Endothelial cell of umbilical vein (primary cell): ENCODE data around the gene BTBD2. TPM values are rescaled to one million over a fixed set of nuclear protein-coding genes. Genes with fewer than 3 reads are reported as not detected.

Source experiments
- BruUV-seq: library from RNA; stranded (reverse); fragments of 400-500 nt; replicated peaks from 2 replicates; lab custom pipeline; 2021; lab: Mats Ljungman, UMichigan
- CTCF ChIA-PET: fragments of 300-600, 350-600 bp; sonication (Branson Sonifier 250); formaldehyde crosslinking; loops from one replicate; lab custom pipeline; 2021; ENCODE audit warnings: antibody characterized with exemption, inconsistent platforms; lab: Charles Lee
- POLR2A ChIA-PET: fragments of 300-600, 350-600 bp; sonication (Branson Sonifier 250); formaldehyde crosslinking; loops from one replicate; lab custom pipeline; 2021; ENCODE audit warnings: antibody characterized with exemption, inconsistent platforms; lab: Charles Lee
- DNase-seq: peaks from one replicate; pipeline ENCODE4 v3.0.0-alpha.2; 2011; ENCODE audit warnings: low read depth, low spot score
- FAIRE-seq: peaks from 2 replicates; lab custom pipeline; 2011; peaks lifted over from hg19 to GRCh38; lab: Jason Lieb, UNC
- H2AFZ ChIP-seq: 2 replicates; pipeline ENCODE4 v1.6.0; 2012; ENCODE audit warnings: low read depth, low read length, control low read depth, inconsistent platforms
- H3K27ac ChIP-seq: 2 replicates; pipeline ENCODE4 v1.5.1; 2011; ENCODE audit warnings: low read depth, mild to moderate bottlenecking, control low read depth, low read length, moderate library complexity; ENCODE audit not compliant: insufficient read depth
- H3K27me3 ChIP-seq, 2 experiments: 2 replicates each; pipeline versions ENCODE4 v1.6.0 to v1.6.1; 2011; ENCODE audit warnings: low read length in 2 of 2, mixed read lengths in 1 of 2; ENCODE audit not compliant: control insufficient read depth in 2 of 2, insufficient read depth in 2 of 2
- H3K36me3 ChIP-seq, 2 experiments: 2 replicates in 1 of 2; 3 replicates in 1 of 2; pipeline ENCODE4 v1.5.1; 2011; ENCODE audit warnings: low read length in 2 of 2, mild to moderate bottlenecking in 1 of 2, moderate library complexity in 1 of 2; ENCODE audit not compliant: control insufficient read depth in 2 of 2, insufficient read depth in 2 of 2; ENCODE audit errors: extremely low read depth in 1 of 2
- H3K4me1 ChIP-seq: 3 replicates; pipeline ENCODE4 v1.5.1; 2011; ENCODE audit warnings: mild to moderate bottlenecking, low read length; ENCODE audit not compliant: control insufficient read depth, insufficient read depth; ENCODE audit errors: extremely low read depth
- H3K4me2 ChIP-seq: 2 replicates; pipeline ENCODE4 v1.6.1; 2011; ENCODE audit warnings: low read length, control low read depth, mixed read lengths; ENCODE audit not compliant: insufficient read depth
- H3K4me3 ChIP-seq, 3 experiments: fragments of 200-600 bp in 1 of 3; sonication (generic), shearing (Covaris generic) in 1 of 3; replicated peaks in 1 of 3; 2 replicates each; pipeline ENCODE4 v1.5.1; 2011 to 2016; ENCODE audit warnings: control low read depth in 3 of 3, low read length in 3 of 3, mild to moderate bottlenecking in 2 of 3, inconsistent platforms in 1 of 3, low read depth in 1 of 3, moderate library complexity in 1 of 3; ENCODE audit not compliant: insufficient read depth in 1 of 3
- H3K79me2 ChIP-seq: 2 replicates; pipeline ENCODE4 v1.6.0; 2012; ENCODE audit warnings: low read length, inconsistent platforms; ENCODE audit not compliant: control insufficient read depth, insufficient read depth
- H3K9ac ChIP-seq: replicated peaks from 2 replicates; pipeline ENCODE3; 2011; ENCODE audit warnings: low read length, control low read depth; ENCODE audit not compliant: insufficient read depth; ENCODE audit errors: extremely low read depth
- H3K9me1 ChIP-seq: replicated peaks from 3 replicates; pipeline ENCODE4 v1.6.0; 2011; ENCODE audit warnings: mild to moderate bottlenecking, low read length; ENCODE audit not compliant: control insufficient read depth, insufficient read depth; ENCODE audit errors: extremely low read depth
- H3K9me3 ChIP-seq: replicated peaks from 2 replicates; pipeline ENCODE4 v1.5.1; 2012; ENCODE audit warnings: low read length, inconsistent platforms; ENCODE audit not compliant: control insufficient read depth, insufficient read depth
- H4K20me1 ChIP-seq: replicated peaks from 2 replicates; pipeline ENCODE3; 2011; ENCODE audit warnings: mild to moderate bottlenecking, low read length; ENCODE audit not compliant: control insufficient read depth, insufficient read depth; ENCODE audit errors: extremely low read depth
- EZH2 ChIP-seq: IDR thresholded peaks from 2 replicates; pipeline ENCODE4 v1.6.1; 2012; ENCODE audit warnings: borderline replicate concordance, low read depth, mild to moderate bottlenecking, moderate library complexity, low read length, inconsistent platforms; ENCODE audit not compliant: severe bottlenecking
- FOS ChIP-seq: IDR thresholded peaks from 2 replicates; pipeline ENCODE4 v1.6.1; 2011; ENCODE audit warnings: mild to moderate bottlenecking, low read length, moderate library complexity, borderline replicate concordance; ENCODE audit not compliant: insufficient read depth
- GATA2 ChIP-seq: IDR thresholded peaks from 2 replicates; pipeline ENCODE4 v1.7.0; 2011; ENCODE audit warnings: low read depth, mild to moderate bottlenecking, moderate library complexity, mixed read lengths, low read length; ENCODE audit not compliant: insufficient read length, insufficient read depth
- JUN ChIP-seq: IDR thresholded peaks from 2 replicates; pipeline ENCODE4 v1.6.1; 2011; ENCODE audit warnings: borderline replicate concordance, low read depth; ENCODE audit not compliant: insufficient read length, insufficient read depth
- MYC ChIP-seq: IDR thresholded peaks from one replicate; pipeline ENCODE4 v1.6.1; 2011; ENCODE audit warnings: mild to moderate bottlenecking, low read depth, low read length
- POLR2A ChIP-seq: IDR thresholded peaks from 2 replicates; pipeline ENCODE4 v1.6.1; 2012; ENCODE audit warnings: low read depth, mild to moderate bottlenecking, control low read depth, low read length
- POLR2AphosphoS5 ChIP-seq: IDR thresholded peaks from 2 replicates; pipeline ENCODE4 v1.6.1; 2012; ENCODE audit warnings: low read depth, mild to moderate bottlenecking, control low read depth, low read length, moderate library complexity; ENCODE audit not compliant: insufficient read depth
- dilution Hi-C: fragments of 300-500 bp; cut with MboI; formaldehyde crosslinking; loops from one replicate; pipeline ENCODE4 v1.15.0; 2019; ENCODE audit warnings: low sequenced_read_pairs; ENCODE audit not compliant: extremely low pct_ligation_motif_present
- intact Hi-C: fragments of 100-400 bp; cut with micrococcal nuclease; formaldehyde crosslinking; loops from one replicate; pipeline ENCODE4 v1.10.0; 2022
- polyA plus RNA-seq, 4 experiments: library from polyadenylated mRNA; depleted of rRNA in 3 of 4; stranded (reverse) in 3 of 4; unstranded in 1 of 4; fragments of >200 nt; gene quantifications; 2 replicates each; pipeline versions ENCODE4 v1.2.1 to v1.2.3, GENCODE V29; 2011 to 2012; ENCODE audit warnings: missing spikeins in 1 of 4
- total RNA-seq: library from RNA; stranded (reverse); gene quantifications from 2 replicates; pipeline ENCODE4 v1.2.3, GENCODE V29; 2021
- TF ChIP-seq, protein P1 (sequence below), 2 donors: IDR thresholded peaks; 1 replicate in 1 of 2; 2 replicates in 1 of 2; pipeline ENCODE4 v1.5.1; 2011; ENCODE audit warnings: low read length in 2 of 2, mild to moderate bottlenecking in 2 of 2, moderate library complexity in 2 of 2, control low read depth in 1 of 2, inconsistent platforms in 1 of 2, low read depth in 1 of 2; ENCODE audit not compliant: insufficient read depth in 1 of 2; ENCODE audit errors: extremely low read depth in 1 of 2
- TF ChIP-seq, protein P2 (sequence below): IDR thresholded peaks from 2 replicates; pipeline ENCODE4 v1.6.1; 2011; ENCODE audit not compliant: insufficient read depth, insufficient read length

Gene BTBD2
- total and polyA plus RNA-seq, 2 donors (not counting 3 experiments of a cell fraction or from before 2014, with no cell fraction given), result 59.2 to 78.2 TPM

DNA sequence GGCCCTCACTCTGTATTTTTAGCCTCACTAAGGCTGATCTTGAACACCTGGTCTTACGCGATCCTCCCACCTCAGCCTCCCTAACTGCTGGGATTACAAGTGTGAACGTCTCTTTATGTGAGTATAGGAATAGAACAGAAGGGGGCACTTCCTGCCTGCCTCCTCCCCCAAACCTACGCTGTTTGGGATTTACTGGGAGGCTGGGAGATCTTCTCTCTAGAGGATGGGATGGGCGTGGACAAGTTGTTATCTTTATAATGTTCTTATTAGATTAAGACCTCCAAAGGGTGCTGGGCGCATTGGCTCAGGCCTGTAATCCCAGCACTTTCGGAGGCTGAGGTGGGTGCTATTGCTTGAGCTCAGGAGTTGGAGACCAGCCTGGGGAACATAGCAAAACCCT lies 77.4 kb downstream of the BTBD2 start:
- Histone ChIP-seq H3K9me1 (no peaks in the 10 kb centered on the region), H3K9me3 (no peaks in the 10 kb centered on the region), H3K79me2 (peaks cover 18% of the 10 kb centered on the region), H3K9ac (no peak overlapping the region), H3K4me3 (no peak overlapping the region), H3K27me3 (no peaks in the 10 kb centered on the region), H3K36me3 (no peaks in the 10 kb centered on the region), H4K20me1 (no peaks in the 10 kb centered on the region), H3K4me2 (no peak overlapping the region), H3K4me1 (peaks cover 12% of the 10 kb centered on the region), H2AFZ (no peak overlapping the region), H3K27ac (no peak overlapping the region)
- intact Hi-C loops, result loop anchor here (10.0 kb wide), 1 partner anchor 377 kb away; no protein-coding TSS in a partner anchor
- dilution Hi-C loops, result no loop called here
- TF ChIP-seq EZH2, result no peak
- TF ChIP-seq POLR2A, result no peak
- TF ChIP-seq JUN, result no peak
- TF ChIP-seq, protein P1, sequence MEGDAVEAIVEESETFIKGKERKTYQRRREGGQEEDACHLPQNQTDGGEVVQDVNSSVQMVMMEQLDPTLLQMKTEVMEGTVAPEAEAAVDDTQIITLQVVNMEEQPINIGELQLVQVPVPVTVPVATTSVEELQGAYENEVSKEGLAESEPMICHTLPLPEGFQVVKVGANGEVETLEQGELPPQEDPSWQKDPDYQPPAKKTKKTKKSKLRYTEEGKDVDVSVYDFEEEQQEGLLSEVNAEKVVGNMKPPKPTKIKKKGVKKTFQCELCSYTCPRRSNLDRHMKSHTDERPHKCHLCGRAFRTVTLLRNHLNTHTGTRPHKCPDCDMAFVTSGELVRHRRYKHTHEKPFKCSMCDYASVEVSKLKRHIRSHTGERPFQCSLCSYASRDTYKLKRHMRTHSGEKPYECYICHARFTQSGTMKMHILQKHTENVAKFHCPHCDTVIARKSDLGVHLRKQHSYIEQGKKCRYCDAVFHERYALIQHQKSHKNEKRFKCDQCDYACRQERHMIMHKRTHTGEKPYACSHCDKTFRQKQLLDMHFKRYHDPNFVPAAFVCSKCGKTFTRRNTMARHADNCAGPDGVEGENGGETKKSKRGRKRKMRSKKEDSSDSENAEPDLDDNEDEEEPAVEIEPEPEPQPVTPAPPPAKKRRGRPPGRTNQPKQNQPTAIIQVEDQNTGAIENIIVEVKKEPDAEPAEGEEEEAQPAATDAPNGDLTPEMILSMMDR (IDR thresholded peaks at IDR 0.05; ENCODE audit: extremely low read depth in 1 of 2, insufficient read depth in 1 of 2, low read depth in 1 of 2, low read length in 2 of 2), result no peak
- TF ChIP-seq POLR2AphosphoS5, result no peak
- TF ChIP-seq, protein P2, sequence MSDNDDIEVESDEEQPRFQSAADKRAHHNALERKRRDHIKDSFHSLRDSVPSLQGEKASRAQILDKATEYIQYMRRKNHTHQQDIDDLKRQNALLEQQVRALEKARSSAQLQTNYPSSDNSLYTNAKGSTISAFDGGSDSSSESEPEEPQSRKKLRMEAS, result no peak
- no peak for TF ChIP-seq FOS
- TF ChIP-seq GATA2, result no peak
- TF ChIP-seq MYC, result no peak
- no peak for FAIRE-seq
- BruUV-seq, result no TSS peak
- POLR2A ChIA-PET, result no interaction called here
- no peak for DNase-seq
- CTCF ChIA-PET, result no interaction called here
